Common myeloid progenitor, CD34-positive (primary cell): ENCODE results near the gene SSTR5.

Experiments
- CTCF ChIA-PET: fragments of 350-600 bp; sonication (Branson Sonifier 250); formaldehyde crosslinking; loops from one replicate; lab custom pipeline; 2021; ENCODE audit warnings: antibody characterized with exemption; lab: Charles Lee
- POLR2A ChIA-PET: fragments of 350-600 bp; sonication (Branson Sonifier 250); formaldehyde crosslinking; loops from one replicate; lab custom pipeline; 2021; ENCODE audit warnings: antibody characterized with exemption; lab: Charles Lee
- DNase-seq, 3 donors: peaks; one replicate each; pipeline versions ENCODE4 v3.0.0 to v3.0.0-alpha.2; 2013
- H3K27ac ChIP-seq, 2 experiments: 1 replicate in 1 of 2; 2 replicates in 1 of 2; pipeline ENCODE4 v1.7.0; 2013; ENCODE audit warnings: inconsistent platforms in 2 of 2, low read length in 2 of 2, mild to moderate bottlenecking in 2 of 2, low read depth in 1 of 2, moderate library complexity in 1 of 2; ENCODE audit not compliant: severe bottlenecking in 2 of 2, insufficient read depth in 1 of 2, poor library complexity in 1 of 2
- H3K27me3 ChIP-seq, 5 experiments: replicated peaks in 2 of 5; 1 replicate in 3 of 5; 2 replicates in 2 of 5; pipeline versions ENCODE4 v1.6.1 to v1.7.0; 2013; ENCODE audit warnings: low read length in 4 of 5, mild to moderate bottlenecking in 2 of 5, moderate library complexity in 2 of 5, inconsistent platforms in 1 of 5; ENCODE audit not compliant: insufficient read depth in 5 of 5, control insufficient read depth in 4 of 5
- H3K36me3 ChIP-seq, 4 experiments: 1 replicate in 2 of 4; 2 replicates in 2 of 4; pipeline versions ENCODE4 v1.6.1 to v1.7.0; 2013; ENCODE audit warnings: low read length in 3 of 4, control low read depth in 1 of 4, mild to moderate bottlenecking in 1 of 4; ENCODE audit not compliant: control insufficient read depth in 4 of 4, insufficient read depth in 4 of 4
- H3K4me1 ChIP-seq, 4 experiments: 1 replicate in 3 of 4; 2 replicates in 1 of 4; pipeline versions ENCODE4 v1.6.1 to v1.7.1; 2013; ENCODE audit warnings: low read length in 3 of 4, mild to moderate bottlenecking in 3 of 4, control low read depth in 1 of 4, inconsistent platforms in 1 of 4, moderate library complexity in 1 of 4; ENCODE audit not compliant: control insufficient read depth in 4 of 4, insufficient read depth in 4 of 4; ENCODE audit errors: control extremely low read depth in 1 of 4
- H3K4me3 ChIP-seq, 7 experiments: 1 replicate in 4 of 7; 2 replicates in 3 of 7; pipeline versions ENCODE4 v1.5.1 to v1.7.0; 2013; ENCODE audit warnings: mild to moderate bottlenecking in 7 of 7, low read length in 6 of 7, moderate library complexity in 6 of 7, inconsistent platforms in 2 of 7, low read depth in 2 of 7, control low read depth in 1 of 7; ENCODE audit not compliant: insufficient read depth in 4 of 7, control insufficient read depth in 1 of 7; ENCODE audit errors: extremely low read depth in 1 of 7
- H3K9me3 ChIP-seq, 5 experiments: 1 replicate in 4 of 5; 2 replicates in 1 of 5; pipeline versions ENCODE4 v1.6.1 to v1.7.1; 2013; ENCODE audit warnings: low read length in 4 of 5, mild to moderate bottlenecking in 2 of 5, inconsistent platforms in 1 of 5, low read depth in 1 of 5, moderate library complexity in 1 of 5; ENCODE audit not compliant: control insufficient read depth in 4 of 5, insufficient read depth in 2 of 5; ENCODE audit errors: control extremely low read depth in 1 of 5
- WGBS: methylation state at CpG from one replicate; pipeline ENCODE4 v1.1.5; 2013; ENCODE audit not compliant: insufficient coverage; 5-methylcytosine and 5-hydroxymethylcytosine counted together

SSTR5 gene

GRCh38 chr16:1060416-1061340 is 11.9 kb upstream of the SSTR5 start:
- Histone ChIP-seq H3K9me3 (peaks cover 0 to 11% (median 5%) of the 10 kb centered on the region in 5 experiments), H3K27ac (no peak overlapping the region), H3K4me1 (no peaks in the 10 kb centered on the region), H3K4me3 (no peak overlapping the region), H3K36me3 (no peaks in the 10 kb centered on the region), H3K27me3 (peaks cover 0 to 59% (median 9%) of the 10 kb centered on the region in 5 experiments)
- ChIA-PET POLR2A (interaction anchor here (0.7 kb wide), 1 partner anchor 249 kb away, joined by 4 read pairs; no protein-coding TSS in a partner anchor), CTCF (no interaction called here)
- 90% methylated on average over 36 of the region's 42 CpGs for WGBS
- no peak for DNase-seq

GRCh38 chr16:1061769-1062505 is 10.6 kb upstream of the SSTR5 start:
- WGBS: 90% methylated on average over 36 of the region's 43 CpGs
- POLR2A ChIA-PET: no interaction called here

GRCh38 chr16:1062895-1063294 is 9.7 kb upstream of the SSTR5 start:
- Histone ChIP-seq H3K27me3 (peaks cover 0 to 73% (median 11%) of the 10 kb centered on the region in 5 experiments), H3K27ac (no peak overlapping the region), H3K36me3 (no peaks in the 10 kb centered on the region), H3K4me3 (no peak overlapping the region), H3K4me1 (no peaks in the 10 kb centered on the region), H3K9me3 (peaks cover 0 to 10% (median 5%) of the 10 kb centered on the region in 5 experiments)
- POLR2A ChIA-PET: no interaction called here
- CTCF ChIA-PET: no interaction called here
- no peak for DNase-seq
- WGBS: 84% methylated on average over 16 of the region's 20 CpGs

More at GRCh38 chr16:1061769-1062505, 10.6 kb upstream of the SSTR5 start:
- DNase-seq: no peak
- Histone ChIP-seq H3K36me3 (no peaks in the 10 kb centered on the region), H3K4me1 (no peaks in the 10 kb centered on the region), H3K27me3 (peaks cover 0 to 68% (median 9%) of the 10 kb centered on the region in 5 experiments), H3K4me3 (no peak overlapping the region), H3K9me3 (peaks cover 0 to 7% (median 4%) of the 10 kb centered on the region in 5 experiments), H3K27ac (no peak overlapping the region)
- CTCF ChIA-PET: no interaction called here

- CTCF ChIA-PET: no interaction called here
- no peak for DNase-seq
- WGBS: 83% methylated on average over 19 of the region's 21 CpGs
- Histone ChIP-seq H3K9me3 (peaks cover 0 to 11% (median 5%) of the 10 kb centered on the region in 5 experiments), H3K27me3 (peaks cover 0 to 75% (median 11%) of the 10 kb centered on the region in 5 experiments), H3K36me3 (no peaks in the 10 kb centered on the region), H3K27ac (no peak overlapping the region), H3K4me3 (no peak overlapping the region), H3K4me1 (no peaks in the 10 kb centered on the region)
- POLR2A ChIA-PET: no interaction called here
Measured at GRCh38 chr16:1063728-1064127, 8.8 kb upstream of the SSTR5 start.

GRCh38 chr16:1065469-1066128 is 6.9 kb upstream of the SSTR5 start:
- peaks cover 0 to 85% (median 14%) of the 10 kb centered on the region in 5 experiments for H3K27me3 ChIP-seq
- POLR2A ChIA-PET: no interaction called here

GRCh38 chr16:1066584-1067172 is 5.9 kb upstream of the SSTR5 start:
- H3K36me3 ChIP-seq: no peaks in the 10 kb centered on the region
- H3K27ac ChIP-seq: no peak overlapping the region
- CTCF ChIA-PET: no interaction called here
- WGBS: 66% methylated on average over 14 of the region's 24 CpGs
- peaks cover 0 to 92% (median 19%) of the 10 kb centered on the region in 5 experiments for H3K27me3 ChIP-seq
- DNase-seq: no peak
- POLR2A ChIA-PET: no interaction called here
- no peaks in the 10 kb centered on the region for H3K4me1 ChIP-seq
- no peak overlapping the region for H3K4me3 ChIP-seq
- H3K9me3 ChIP-seq: peaks cover 0 to 8% (median 0%) of the 10 kb centered on the region in 5 experiments

More at GRCh38 chr16:1065469-1066128, 6.9 kb upstream of the SSTR5 start:
- no peak for DNase-seq
- H3K4me1 ChIP-seq: no peaks in the 10 kb centered on the region
- H3K27ac ChIP-seq: no peak overlapping the region
- H3K4me3 ChIP-seq: no peak overlapping the region
- peaks cover 0 to 8% (median 0%) of the 10 kb centered on the region in 5 experiments for H3K9me3 ChIP-seq
- CTCF ChIA-PET: interaction anchor here (1.0 to 1.1 kb wide), 2 partner anchors 10 to 68 kb away, joined by 3 read pairs; no protein-coding TSS in a partner anchor
- H3K36me3 ChIP-seq: no peaks in the 10 kb centered on the region
- WGBS: 19% methylated on average over 46 of the region's 55 CpGs
